Uterine smooth muscle cell (primary cell): ENCODE measurements around the gene PSME2. TPM values are rescaled to one million over a fixed set of nuclear protein-coding genes. Genes with fewer than 3 reads are reported as not detected.

Experiments
- total RNA-seq: library from RNA; depleted of rRNA; stranded (reverse); fragments of >200 nt; gene quantifications from 2 replicates; pipeline ENCODE4 v1.2.3, GENCODE V29; 2014

Gene PSME2
- total RNA-seq, 1 donor from 2014 or later, result 111 TPM

Other genes with a start within 250 kb of the PSME2 start
- 31.2 and 47.7 TPM in 2 replicates for gene DHRS4, start 192.8 kb downstream of the PSME2 start, total RNA-seq
- gene DHRS4L2, start 157.7 kb downstream of the PSME2 start, total RNA-seq, result 11.6 and 14.9 TPM in 2 replicates
- gene CARMIL3, start 94.6 kb downstream of the PSME2 start, total RNA-seq, result under 0.01 and 0.12 TPM in 2 replicates
- gene CPNE6, start 75.0 kb downstream of the PSME2 start, total RNA-seq, result not detected in 2 replicates
- gene PCK2, start 52.3 kb downstream of the PSME2 start, total RNA-seq, result 40.1 and 60.2 TPM in 2 replicates
- 56.0 and 64.2 TPM in 2 replicates for gene DCAF11, start 31.8 kb downstream of the PSME2 start, total RNA-seq
- 0.55 and 1.00 TPM in 2 replicates for gene NRL, start 31.7 kb downstream of the PSME2 start, total RNA-seq
- gene FITM1, start 16.0 kb downstream of the PSME2 start, total RNA-seq, result 0.37 TPM in 1 of 2 replicates, not detected in the other
- gene PSME1, start 10.4 kb downstream of the PSME2 start, total RNA-seq, result 69.7 and 121 TPM in 2 replicates
- 20.0 and 34.6 TPM in 2 replicates for gene EMC9, start 5.0 kb downstream of the PSME2 start, total RNA-seq
- 40.7 and 44.7 TPM in 2 replicates for gene RNF31, start 888 bp upstream of the PSME2 start, total RNA-seq
- 68.6 and 80.1 TPM in 2 replicates for gene IRF9, start 14.7 kb upstream of the PSME2 start, total RNA-seq
- gene REC8, start 25.5 kb upstream of the PSME2 start, total RNA-seq, result 0.87 and 1.1 TPM in 2 replicates
- gene IPO4, start 42.2 kb upstream of the PSME2 start, total RNA-seq, result 47.9 and 71.6 TPM in 2 replicates
- 74.9 and 79.5 TPM in 2 replicates for gene TM9SF1, start 48.8 kb upstream of the PSME2 start, total RNA-seq
- gene TSSK4, start 59.1 kb upstream of the PSME2 start, total RNA-seq, result 0.11 TPM in 1 of 2 replicates, not detected in the other
- 32.7 and 38.6 TPM in 2 replicates for gene CHMP4A, start 66.9 kb upstream of the PSME2 start, total RNA-seq
- 18.9 and 23.2 TPM in 2 replicates for gene MDP1, start 69.5 kb upstream of the PSME2 start, total RNA-seq
- gene NEDD8, start 85.8 kb upstream of the PSME2 start, total RNA-seq, result 163 and 222 TPM in 2 replicates
- 57.1 and 69.0 TPM in 2 replicates for gene GMPR2, start 86.3 kb upstream of the PSME2 start, total RNA-seq
- gene TINF2, start 96.0 kb upstream of the PSME2 start, total RNA-seq, result 59.9 and 69.5 TPM in 2 replicates
- gene TGM1, start 116.6 kb upstream of the PSME2 start, total RNA-seq, result 0.25 and 0.55 TPM in 2 replicates
- gene RABGGTA, start 125.0 kb upstream of the PSME2 start, total RNA-seq, result 17.9 and 28.6 TPM in 2 replicates
- gene DHRS1, start 153.2 kb upstream of the PSME2 start, total RNA-seq, result 13.3 and 19.2 TPM in 2 replicates
- gene NOP9, start 153.2 kb upstream of the PSME2 start, total RNA-seq, result 22.6 and 29.0 TPM in 2 replicates
- gene CIDEB, start 161.4 kb upstream of the PSME2 start, total RNA-seq, result 1.6 and 2.9 TPM in 2 replicates
- gene LTB4R2, start 163.5 kb upstream of the PSME2 start, total RNA-seq, result 3.7 and 3.8 TPM in 2 replicates
- 1.2 and 1.5 TPM in 2 replicates for gene LTB4R, start 164.9 kb upstream of the PSME2 start, total RNA-seq
- 5.1 and 8.1 TPM in 2 replicates for gene ADCY4, start 188.5 kb upstream of the PSME2 start, total RNA-seq
- 0.50 and 1.00 TPM in 2 replicates for gene RIPK3, start 193.4 kb upstream of the PSME2 start, total RNA-seq
- 62.5 and 76.2 TPM in 2 replicates for gene NFATC4, start 221.6 kb upstream of the PSME2 start, total RNA-seq